ENCODE measurements around the gene STEAP2. TPM values are rescaled to one million over a fixed set of nuclear protein-coding genes. Genes with fewer than 3 reads are reported as not detected.

STEAP2 gene
- total RNA-seq, result 11.5 TPM
- long read RNA-seq, full-length matches to known transcripts, result 2 of 3 reads
- long read RNA-seq, partial matches to known transcripts, result 0 of 3 reads
- long read RNA-seq, other reads (novel, unspliced or antisense), result 1 of 3 reads

DNA sequence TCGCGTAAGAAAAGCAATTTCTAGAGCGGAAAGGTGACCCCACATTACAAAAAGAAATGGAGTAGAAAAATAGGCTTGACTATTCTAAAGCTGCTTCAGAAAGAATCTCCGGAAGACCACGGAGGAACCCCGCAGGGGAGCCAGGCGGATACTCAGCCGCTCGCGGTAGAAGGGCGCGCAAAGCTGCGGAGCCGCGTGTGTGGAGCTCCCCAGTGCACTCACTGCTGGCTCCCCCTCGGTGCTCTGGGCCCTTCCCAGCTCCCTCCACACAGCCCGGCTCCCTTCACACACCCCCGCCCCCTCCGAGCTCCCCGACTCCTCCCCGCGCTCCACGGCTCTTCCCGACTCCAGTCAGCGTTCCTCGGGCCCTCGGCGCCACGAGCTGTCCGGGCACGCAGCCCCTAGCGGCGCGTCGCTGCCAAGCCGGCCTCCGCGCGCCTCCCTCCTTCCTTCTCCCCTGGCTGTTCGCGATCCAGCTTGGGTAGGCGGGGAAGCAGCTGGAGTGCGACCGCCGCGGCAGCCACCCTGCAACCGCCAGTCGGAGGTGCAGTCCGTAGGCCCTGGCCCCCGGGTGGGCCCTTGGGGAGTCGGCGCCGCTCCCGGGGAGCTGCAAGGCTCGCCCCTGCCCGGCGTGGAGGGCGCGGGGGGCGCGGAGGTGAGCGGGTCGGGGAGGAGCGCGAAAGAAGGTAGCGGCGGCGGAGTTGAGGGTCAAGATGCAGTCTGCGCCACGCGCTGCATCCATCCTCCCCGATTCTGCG lies at the start of gene STEAP2:
STEAP2 (plus strand) TSS at position 350 of the 758 bp plus-strand sequence. CDS start 13,343 bp downstream, outside the sequence.
- no peaks in the 10 kb centered on the region for H3K36me3 ChIP-seq
- TF ChIP-seq, protein P1, sequence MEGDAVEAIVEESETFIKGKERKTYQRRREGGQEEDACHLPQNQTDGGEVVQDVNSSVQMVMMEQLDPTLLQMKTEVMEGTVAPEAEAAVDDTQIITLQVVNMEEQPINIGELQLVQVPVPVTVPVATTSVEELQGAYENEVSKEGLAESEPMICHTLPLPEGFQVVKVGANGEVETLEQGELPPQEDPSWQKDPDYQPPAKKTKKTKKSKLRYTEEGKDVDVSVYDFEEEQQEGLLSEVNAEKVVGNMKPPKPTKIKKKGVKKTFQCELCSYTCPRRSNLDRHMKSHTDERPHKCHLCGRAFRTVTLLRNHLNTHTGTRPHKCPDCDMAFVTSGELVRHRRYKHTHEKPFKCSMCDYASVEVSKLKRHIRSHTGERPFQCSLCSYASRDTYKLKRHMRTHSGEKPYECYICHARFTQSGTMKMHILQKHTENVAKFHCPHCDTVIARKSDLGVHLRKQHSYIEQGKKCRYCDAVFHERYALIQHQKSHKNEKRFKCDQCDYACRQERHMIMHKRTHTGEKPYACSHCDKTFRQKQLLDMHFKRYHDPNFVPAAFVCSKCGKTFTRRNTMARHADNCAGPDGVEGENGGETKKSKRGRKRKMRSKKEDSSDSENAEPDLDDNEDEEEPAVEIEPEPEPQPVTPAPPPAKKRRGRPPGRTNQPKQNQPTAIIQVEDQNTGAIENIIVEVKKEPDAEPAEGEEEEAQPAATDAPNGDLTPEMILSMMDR (IDR thresholded peaks at IDR 0.05), result peak; percentile 55
- H3K9me3 ChIP-seq, result no peaks in the 10 kb centered on the region
- peak within 1 kb of the TSS; percentile 87 for H3K27ac ChIP-seq
- peak; percentile 91 for DNase-seq
- intact Hi-C loops (cut with DNase I), result no loop called here
- peak; percentile 99 for ATAC-seq
- peaks cover 16% of the 10 kb centered on the region for H3K27me3 ChIP-seq
- H3K4me1 ChIP-seq, result no peaks in the 10 kb centered on the region
- peak within 1 kb of the TSS; percentile 61 for H3K4me3 ChIP-seq

DNA sequence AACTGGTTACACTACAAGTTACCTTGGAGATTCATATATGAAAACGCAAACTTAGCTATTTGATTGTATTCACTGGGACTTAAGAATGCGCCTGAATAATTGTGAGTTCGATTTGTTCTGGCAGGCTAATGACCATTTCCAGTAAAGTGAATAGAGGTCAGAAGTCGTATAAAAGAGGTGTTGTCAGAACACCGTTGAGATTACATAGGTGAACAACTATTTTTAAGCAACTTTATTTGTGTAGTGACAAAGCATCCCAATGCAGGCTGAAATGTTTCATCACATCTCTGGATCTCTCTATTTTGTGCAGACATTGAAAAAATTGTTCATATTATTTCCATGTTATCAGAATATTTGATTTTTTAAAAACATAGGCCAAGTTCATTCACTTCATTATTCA lies 48.0 kb upstream of the STEAP2 start:
- Histone ChIP-seq H3K36me3 (no peaks in the 10 kb centered on the region), H3K4me1 (no peaks in the 10 kb centered on the region), H3K9me3 (no peaks in the 10 kb centered on the region), H3K27ac (no peak overlapping the region), H3K4me3 (no peak overlapping the region), H3K27me3 (no peaks in the 10 kb centered on the region)
- intact Hi-C loops (cut with DNase I), result no loop called here
- ATAC-seq, result no peak
- no peak for DNase-seq
- TF ChIP-seq, protein P1 (IDR thresholded peaks at IDR 0.05), result no peak

- TF ChIP-seq, protein P1 (IDR thresholded peaks at IDR 0.05), result no peak
- Histone ChIP-seq H3K4me3 (no peak overlapping the region), H3K27me3 (no peaks in the 10 kb centered on the region), H3K9me3 (no peaks in the 10 kb centered on the region), H3K27ac (no peak overlapping the region), H3K36me3 (no peaks in the 10 kb centered on the region), H3K4me1 (no peaks in the 10 kb centered on the region)
- intact Hi-C loops (cut with DNase I), result no loop called here
- DNase-seq (no peak), ATAC-seq (no peak)
These were observed 45.8 kb upstream of the STEAP2 start for GRCh38 chr7:90165724-90166123.

- TF ChIP-seq, protein P1 (IDR thresholded peaks at IDR 0.05), result no peak
- ATAC-seq (no peak), DNase-seq (no peak)
- Histone ChIP-seq H3K9me3 (no peaks in the 10 kb centered on the region), H3K4me3 (no peak overlapping the region), H3K27me3 (no peaks in the 10 kb centered on the region), H3K4me1 (no peaks in the 10 kb centered on the region), H3K36me3 (no peaks in the 10 kb centered on the region), H3K27ac (no peak overlapping the region)
- intact Hi-C loops (cut with DNase I), result no loop called here
These were observed 45.4 kb upstream of the STEAP2 start for GRCh38 chr7:90166153-90166552.

DNA sequence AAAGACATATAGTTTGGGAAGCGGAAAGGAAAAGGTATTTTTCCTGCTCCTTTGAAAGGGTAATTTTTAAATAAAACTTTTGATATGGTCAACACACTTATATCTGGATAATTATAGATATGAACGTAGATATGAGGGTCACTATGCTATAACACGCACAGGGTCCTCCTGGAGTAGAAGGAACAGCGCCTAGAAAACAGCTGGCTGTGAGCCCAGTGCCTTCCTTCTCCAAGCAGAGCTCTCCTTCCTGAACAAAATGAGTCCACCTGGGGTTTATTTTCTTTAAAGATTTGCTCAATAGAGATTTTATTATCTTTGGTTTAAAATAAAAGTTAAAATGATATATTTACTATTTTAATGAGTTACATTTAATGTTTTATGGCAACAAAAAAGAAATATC lies 44.2 kb upstream of the STEAP2 start:
- ATAC-seq, result no peak
- intact Hi-C loops (cut with DNase I), result no loop called here

More for the DNA sequence above, 44.2 kb upstream of the STEAP2 start:
- no peak overlapping the region for H3K27ac ChIP-seq
- no peak overlapping the region for H3K4me3 ChIP-seq
- no peak for DNase-seq
- TF ChIP-seq, protein P1 (IDR thresholded peaks at IDR 0.05), result no peak
- no peaks in the 10 kb centered on the region for H3K36me3 ChIP-seq
- H3K27me3 ChIP-seq, result no peaks in the 10 kb centered on the region
- no peaks in the 10 kb centered on the region for H3K9me3 ChIP-seq
- H3K4me1 ChIP-seq, result no peaks in the 10 kb centered on the region

All from upper lobe of right lung (tissue), 1 donor.